GM19467 (cell line): ENCODE measurements around the gene PPP1R13L.
"Not testable (repeated sequence)": the region's sequence is repeated elsewhere in the genome, so short reads cannot be mapped to it uniquely, and the experiment has no call there.

Source experiments
- ATAC-seq: cut with Tn5 transposase; IDR thresholded peaks from one replicate; pipeline ENCODE4 v1.9.1; 2021; ENCODE audit warnings: mild to moderate bottlenecking, moderate library complexity; ENCODE audit not compliant: unreplicated experiment

Gene PPP1R13L

GRCh38 chr19:45437328-45437727 is 32.5 kb upstream of the PPP1R13L start:
- no peak for ATAC-seq

GRCh38 chr19:45432543-45432942 is 27.7 kb upstream of the PPP1R13L start:
- ATAC-seq, result not testable (repeated sequence)

GRCh38 chr19:45431008-45431407 is 26.1 kb upstream of the PPP1R13L start:
- ATAC-seq, result not testable (repeated sequence)

- ATAC-seq, result not testable (repeated sequence)
These were observed 25.0 kb upstream of the PPP1R13L start for GRCh38 chr19:45429896-45430295.

- no peak for ATAC-seq
These were observed 23.7 kb upstream of the PPP1R13L start for GRCh38 chr19:45428384-45429231.

- ATAC-seq, result no peak
These were observed 19.6 kb upstream of the PPP1R13L start for GRCh38 chr19:45424191-45425058.

GRCh38 chr19:45423589-45424190 is 18.8 kb upstream of the PPP1R13L start, which contains the start of gene ERCC1:
Gene ERCC1 (minus strand): TSS chr19:45423917. CDS start chr19:45423374, 543 bp downstream.
- peak; percentile 58 for ATAC-seq

GRCh38 chr19:45423033-45423588 is 18.2 kb upstream of the PPP1R13L start:
- ATAC-seq, result no peak

GRCh38 chr19:45421947-45422498 is 17.2 kb upstream of the PPP1R13L start:
- ATAC-seq, result no peak

- no peak for ATAC-seq
These were observed 16.0 kb upstream of the PPP1R13L start for GRCh38 chr19:45420871-45421270.

GRCh38 chr19:45420356-45420755 is 15.5 kb upstream of the PPP1R13L start:
- no peak for ATAC-seq

- no peak for ATAC-seq
These were observed 15.0 kb upstream of the PPP1R13L start for GRCh38 chr19:45419895-45420294.

- ATAC-seq, result no peak
These were observed 14.5 kb upstream of the PPP1R13L start for GRCh38 chr19:45419396-45419795.

- ATAC-seq, result no peak
These were observed 13.9 kb upstream of the PPP1R13L start for GRCh38 chr19:45418802-45419201.

GRCh38 chr19:45417151-45417550 is 12.3 kb upstream of the PPP1R13L start:
- ATAC-seq, result no peak

GRCh38 chr19:45414468-45414867 is 9.6 kb upstream of the PPP1R13L start:
- no peak for ATAC-seq

GRCh38 chr19:45413497-45413896 is 8.6 kb upstream of the PPP1R13L start:
- ATAC-seq, result no peak

GRCh38 chr19:45410330-45410729 is 5.5 kb upstream of the PPP1R13L start:
- ATAC-seq, result not testable (repeated sequence)

GRCh38 chr19:45409557-45409920 is 4.7 kb upstream of the PPP1R13L start:
- no peak for ATAC-seq

- ATAC-seq, result no peak
These were observed 4.1 kb upstream of the PPP1R13L start for GRCh38 chr19:45408830-45409556.
